ENCODE results near the gene GSE1. TPM values are rescaled to one million over a fixed set of nuclear protein-coding genes. Genes with fewer than 3 reads are reported as not detected.
A peak's percentile ranks its signal among the peaks of the same experiment; 100 is the strongest.

The GSE1 gene
- total RNA-seq, 1 donor from 2014 or later = 101 TPM

GRCh38 chr16:85718153-85718477 lies 105.0 kb downstream of the GSE1 start:
- Mint-ChIP-seq H3K9me3 (no peaks in the 10 kb centered on the region), H3K36me3 (no peaks in the 10 kb centered on the region), H3K4me1 (ENCODE audit: unreplicated experiment) (peaks cover 18% of the 10 kb centered on the region), H3K27me3 (peaks cover 19% of the 10 kb centered on the region), H3K4me3 (no peak overlapping the region), H3K27ac (no peak overlapping the region)
- no peak for TF ChIP-seq CTCF (conservative IDR thresholded peaks at IDR 0.05)
- DNase-seq (ENCODE audit: extremely low spot score, unreplicated experiment) = no peak

- Mint-ChIP-seq H3K27me3 (peaks cover 15% of the 10 kb centered on the region), H3K36me3 (no peaks in the 10 kb centered on the region), H3K27ac (no peak overlapping the region), H3K4me1 (ENCODE audit: unreplicated experiment) (peaks cover 15% of the 10 kb centered on the region), H3K9me3 (no peaks in the 10 kb centered on the region), H3K4me3 (no peak overlapping the region)
- TF ChIP-seq CTCF (conservative IDR thresholded peaks at IDR 0.05) = peak; percentile 71
- no peak for DNase-seq (ENCODE audit: extremely low spot score, unreplicated experiment)
Observed at GRCh38 chr16:85718682-85719081, 105.6 kb downstream of the GSE1 start.

GRCh38 chr16:85719605-85720301 lies 106.6 kb downstream of the GSE1 start:
- TF ChIP-seq CTCF (conservative IDR thresholded peaks at IDR 0.05) = no peak
- no peak for DNase-seq (ENCODE audit: extremely low spot score, unreplicated experiment)

GRCh38 chr16:85720302-85720637 lies 107.1 kb downstream of the GSE1 start:
- no peaks in the 10 kb centered on the region for H3K9me3 Mint-ChIP-seq
- H3K36me3 Mint-ChIP-seq = no peaks in the 10 kb centered on the region
- H3K27me3 Mint-ChIP-seq = peaks cover 11% of the 10 kb centered on the region
- no peak overlapping the region for H3K27ac Mint-ChIP-seq
- peaks cover 13% of the 10 kb centered on the region for H3K4me1 Mint-ChIP-seq (ENCODE audit: unreplicated experiment)
- no peak for TF ChIP-seq CTCF (conservative IDR thresholded peaks at IDR 0.05)
- DNase-seq (ENCODE audit: extremely low spot score, unreplicated experiment) = no peak
- H3K4me3 Mint-ChIP-seq = no peak overlapping the region

More at GRCh38 chr16:85719605-85720301, 106.6 kb downstream of the GSE1 start:
- Mint-ChIP-seq H3K27ac (no peak overlapping the region), H3K9me3 (no peaks in the 10 kb centered on the region), H3K4me1 (ENCODE audit: unreplicated experiment) (peaks cover 15% of the 10 kb centered on the region), H3K27me3 (peaks cover 15% of the 10 kb centered on the region), H3K4me3 (no peak overlapping the region), H3K36me3 (no peaks in the 10 kb centered on the region)

- no peaks in the 10 kb centered on the region for H3K36me3 Mint-ChIP-seq
- TF ChIP-seq CTCF (conservative IDR thresholded peaks at IDR 0.05) = no peak
- peaks cover 6% of the 10 kb centered on the region for H3K27me3 Mint-ChIP-seq
- peak; percentile 66 for DNase-seq (ENCODE audit: extremely low spot score, unreplicated experiment)
- H3K9me3 Mint-ChIP-seq = no peaks in the 10 kb centered on the region
- H3K4me3 Mint-ChIP-seq = no peak overlapping the region
- peaks cover 5% of the 10 kb centered on the region for H3K4me1 Mint-ChIP-seq (ENCODE audit: unreplicated experiment)
- H3K27ac Mint-ChIP-seq = no peak overlapping the region
Observed at GRCh38 chr16:85722128-85722893, 109.2 kb downstream of the GSE1 start.

Measured in type B pancreatic cell (in vitro differentiated cells).